ENCODE measurements around the gene LIN52. TPM values are rescaled to one million over a fixed set of nuclear protein-coding genes. Genes with fewer than 3 reads are reported as not detected.

Gene LIN52
- total and polyA plus RNA-seq, 9 of the 15 experiments (the other 6 are each of a cell fraction or from before 2014, with no cell fraction given), result 4.6 to 11.8 (median 9.2) TPM

DNA sequence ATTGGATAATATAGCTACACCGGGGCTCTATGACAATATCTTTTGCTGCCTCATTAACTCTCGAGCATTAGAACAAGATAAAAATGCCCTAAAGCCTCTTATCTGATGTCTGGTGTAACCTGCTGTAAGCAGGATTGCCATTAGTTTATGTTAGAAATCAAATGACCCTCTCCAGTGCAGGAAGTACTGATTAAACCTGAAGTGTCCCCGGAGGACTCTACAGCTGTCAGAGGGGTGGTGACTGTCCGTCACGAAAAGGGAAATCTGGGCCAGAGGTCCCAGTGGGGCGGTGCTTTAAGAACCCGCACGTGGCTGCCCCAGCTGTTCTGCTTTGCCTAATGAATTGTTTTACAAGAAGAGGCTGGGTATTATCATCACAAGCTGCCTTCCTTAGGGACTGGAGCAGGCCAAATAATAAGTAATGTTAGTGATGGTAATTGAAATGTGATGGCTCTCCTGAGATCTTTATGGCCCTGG lies 55.7 kb downstream of the LIN52 start (continued):
- TF ChIP-seq NCOR1 (IDR thresholded peaks at IDR 0.05), result no peak
- TF ChIP-seq RBFOX2 (IDR thresholded peaks at IDR 0.05; ENCODE audit: low read depth, low read length), result no peak
- no peak for TF ChIP-seq MED1 (CRISPR knock-in tag; IDR thresholded peaks at IDR 0.05; ENCODE audit: borderline replicate concordance)
- 0 out of 2 replicates have a peak, but pooled peaks have one; percentile 14 for TF ChIP-seq ATF7 (IDR thresholded peaks at IDR 0.05)
- no peak for TF ChIP-seq PCBP2 (IDR thresholded peaks at IDR 0.05; ENCODE audit: low read depth, low read length, poor library complexity, severe bottlenecking)
- TF ChIP-seq SFPQ (IDR thresholded peaks at IDR 0.05; ENCODE audit: low read depth, low read length), result no peak
- TF ChIP-seq L3MBTL2 (IDR thresholded peaks at IDR 0.05), result peak; percentile 37; the same call in 1 of the 2 replicates
- TF ChIP-seq NEUROD1 (IDR thresholded peaks at IDR 0.05; ENCODE audit: borderline replicate concordance, low read depth, low read length, partially characterized antibody), result no peak
- TF ChIP-seq RHOXF2B (CRISPR knock-in tag; conservative IDR thresholded peaks at IDR 0.05), result no peak
- TF ChIP-seq RNF219 (CRISPR knock-in tag; IDR thresholded peaks at IDR 0.05), result no peak
- TF ChIP-seq RBM17 (IDR thresholded peaks at IDR 0.05; ENCODE audit: borderline replicate concordance, low read depth, low read length), result no peak
- TF ChIP-seq NCOA1 (IDR thresholded peaks at IDR 0.05; ENCODE audit: low read depth), result no peak
- TF ChIP-seq, protein P1, sequence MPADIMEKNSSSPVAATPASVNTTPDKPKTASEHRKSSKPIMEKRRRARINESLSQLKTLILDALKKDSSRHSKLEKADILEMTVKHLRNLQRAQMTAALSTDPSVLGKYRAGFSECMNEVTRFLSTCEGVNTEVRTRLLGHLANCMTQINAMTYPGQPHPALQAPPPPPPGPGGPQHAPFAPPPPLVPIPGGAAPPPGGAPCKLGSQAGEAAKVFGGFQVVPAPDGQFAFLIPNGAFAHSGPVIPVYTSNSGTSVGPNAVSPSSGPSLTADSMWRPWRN (IDR thresholded peaks at IDR 0.05; ENCODE audit: low read depth), result peak; percentile 87
- TF ChIP-seq FOXK2 (conservative IDR thresholded peaks at IDR 0.05 in 1 of 2, IDR thresholded peaks at IDR 0.05 in 1 of 2; ENCODE audit: low read depth in 2 of 2), result no peak
- TF ChIP-seq, protein P2, sequence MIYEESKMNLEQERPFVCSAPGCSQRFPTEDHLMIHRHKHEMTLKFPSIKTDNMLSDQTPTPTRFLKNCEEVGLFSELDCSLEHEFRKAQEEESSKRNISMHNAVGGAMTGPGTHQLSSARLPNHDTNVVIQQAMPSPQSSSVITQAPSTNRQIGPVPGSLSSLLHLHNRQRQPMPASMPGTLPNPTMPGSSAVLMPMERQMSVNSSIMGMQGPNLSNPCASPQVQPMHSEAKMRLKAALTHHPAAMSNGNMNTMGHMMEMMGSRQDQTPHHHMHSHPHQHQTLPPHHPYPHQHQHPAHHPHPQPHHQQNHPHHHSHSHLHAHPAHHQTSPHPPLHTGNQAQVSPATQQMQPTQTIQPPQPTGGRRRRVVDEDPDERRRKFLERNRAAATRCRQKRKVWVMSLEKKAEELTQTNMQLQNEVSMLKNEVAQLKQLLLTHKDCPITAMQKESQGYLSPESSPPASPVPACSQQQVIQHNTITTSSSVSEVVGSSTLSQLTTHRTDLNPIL (CRISPR knock-in tag; IDR thresholded peaks at IDR 0.05), result no peak
- no peak for TF ChIP-seq ZNF347 (CRISPR knock-in tag; IDR thresholded peaks at IDR 0.05; ENCODE audit: low read depth)
- no peak for TF ChIP-seq DACH1 (IDR thresholded peaks at IDR 0.05; ENCODE audit: partially characterized antibody)
- no peak for TF ChIP-seq CREBBP (IDR thresholded peaks at IDR 0.05; ENCODE audit: low read depth, low read length)
- peak in 1 of 2 experiments; percentile 73; a peak in 1 of 4 replicates for TF ChIP-seq RCOR1 (IDR thresholded peaks at IDR 0.05; ENCODE audit: borderline replicate concordance in 1 of 2, low read depth in 2 of 2, low read length in 2 of 2)
- peak; percentile 75 for TF ChIP-seq SOX6 (IDR thresholded peaks at IDR 0.05)
